Upper lobe of left lung (tissue), 6 donors: Measurements from ENCODE around the gene MC2R. TPM values are rescaled to one million over a fixed set of nuclear protein-coding genes. Genes with fewer than 3 reads are reported as not detected.

Experiments used
- ATAC-seq, 2 donors: fragments of 200-7000 bp; cut with Tn5 transposase; one replicate each; pipeline ENCODE4 v1.9.1; 2022; ENCODE audit warnings: mild to moderate bottlenecking in 2 of 2, moderate library complexity in 2 of 2; ENCODE audit not compliant: low FRiP score in 2 of 2
- DNase-seq, 2 donors: peaks; one replicate each; pipeline ENCODE4 v3.0.0-alpha.2; 2019 to 2020
- H3K27ac ChIP-seq, 4 donors: fragments of 200-600 bp; sonication (generic); one replicate each; pipeline ENCODE4 v1.5.1; 2016 to 2019
- H3K27me3 ChIP-seq, 4 donors: fragments of 200-600 bp; sonication (generic); one replicate each; pipeline ENCODE4 v1.5.1; 2017 to 2019
- H3K36me3 ChIP-seq, 4 donors: fragments of 200-600 bp; sonication (generic); one replicate each; pipeline ENCODE4 v1.5.1; 2016 to 2019
- H3K4me1 ChIP-seq, 4 donors: fragments of 200-600 bp; sonication (generic); one replicate each; pipeline ENCODE4 v1.5.1; 2018 to 2019
- H3K4me3 ChIP-seq, 4 donors: fragments of 200-600 bp; sonication (generic); one replicate each; pipeline ENCODE4 v1.5.1; 2017 to 2019; ENCODE audit warnings: mild to moderate bottlenecking in 2 of 4, moderate library complexity in 1 of 4
- H3K9me3 ChIP-seq, 4 donors: fragments of 200-600 bp; sonication (generic); one replicate each; pipeline ENCODE4 v1.5.1; 2018 to 2019
- EP300 ChIP-seq, 4 donors: sonication (generic); formaldehyde crosslinking; IDR thresholded peaks; one replicate each; pipeline ENCODE4 v1.5.1; 2017; ENCODE audit warnings: antibody characterized with exemption in 4 of 4, control low read depth in 2 of 4
- POLR2A ChIP-seq, 4 donors: fragments of 450-650 bp; IDR thresholded peaks; one replicate each; pipeline ENCODE4 v1.5.1; 2016 to 2017; ENCODE audit warnings: antibody characterized with exemption in 4 of 4, mild to moderate bottlenecking in 2 of 4
- POLR2AphosphoS5 ChIP-seq, 2 donors: sonication (generic); formaldehyde crosslinking; IDR thresholded peaks; one replicate each; pipeline ENCODE4 v1.5.1; 2017; ENCODE audit warnings: antibody characterized with exemption in 2 of 2
- WGBS, 2 donors: methylation state at CpG; one replicate each; pipeline ENCODE4 v1.1.5; 2017 to 2018; 5-methylcytosine and 5-hydroxymethylcytosine counted together
- total RNA-seq, 6 donors: library from RNA; depleted of rRNA in 4 of 6; stranded (reverse); fragments of >200 nt in 4 of 6; gene quantifications; one replicate each; pipeline versions ENCODE4 v1.1.0 to v1.2.1, GENCODE V29; 2016 to 2021
- TF ChIP-seq, protein P1 (sequence below), 6 experiments: fragments of 450-650 bp in 4 of 6; fragments of 200-600 bp in 2 of 6; sonication (generic) in 2 of 6; IDR thresholded peaks; one replicate each; pipeline ENCODE4 v1.5.1; 2016 to 2019; ENCODE audit warnings: antibody characterized with exemption in 6 of 6
- donor health status: DM: no; HTN: no; CAD: no; lungs with moderate emphysema.
- donor health status: DM: no; HTN: yes; CAD: no; lungs with severe emphysema.

MC2R gene
- total RNA-seq, 6 donors from 2014 or later = not detected

DNA sequence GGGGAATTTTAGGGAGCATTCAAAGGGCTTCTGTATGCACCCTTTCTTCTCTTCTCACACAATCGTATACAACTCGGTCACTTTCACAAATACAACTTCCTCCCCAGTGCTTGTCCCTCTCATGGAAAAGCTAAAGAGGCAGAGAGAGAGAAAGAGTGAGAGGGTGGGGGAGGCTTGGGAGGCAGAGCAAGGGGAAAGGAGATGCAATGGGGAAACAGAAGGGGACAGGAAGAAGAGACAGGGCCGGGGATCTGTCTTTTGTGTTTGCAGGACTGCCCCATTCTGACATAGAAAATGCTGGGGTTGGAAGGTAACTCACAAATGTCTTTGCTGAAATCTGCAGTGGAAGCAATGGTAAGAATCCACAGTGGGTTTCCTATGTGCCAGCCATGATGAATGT, 2.1 kb upstream of the MC2R start:
- peaks cover 0 to 6% (median 0%) of the 10 kb centered on the region in 4 donors for H3K4me1 ChIP-seq
- WGBS, 2 donors = 86 to 87% methylated on average over 3 of the region's 3 CpGs
- no peaks in the 10 kb centered on the region for H3K36me3 ChIP-seq
- H3K27me3 ChIP-seq = no peaks in the 10 kb centered on the region
- H3K9me3 ChIP-seq = no peaks in the 10 kb centered on the region
- no peak for DNase-seq
- no peak for ATAC-seq
- H3K27ac ChIP-seq = no peak overlapping the region
- TF ChIP-seq POLR2A (IDR thresholded peaks at IDR 0.05) = no peak
- TF ChIP-seq, protein P1, sequence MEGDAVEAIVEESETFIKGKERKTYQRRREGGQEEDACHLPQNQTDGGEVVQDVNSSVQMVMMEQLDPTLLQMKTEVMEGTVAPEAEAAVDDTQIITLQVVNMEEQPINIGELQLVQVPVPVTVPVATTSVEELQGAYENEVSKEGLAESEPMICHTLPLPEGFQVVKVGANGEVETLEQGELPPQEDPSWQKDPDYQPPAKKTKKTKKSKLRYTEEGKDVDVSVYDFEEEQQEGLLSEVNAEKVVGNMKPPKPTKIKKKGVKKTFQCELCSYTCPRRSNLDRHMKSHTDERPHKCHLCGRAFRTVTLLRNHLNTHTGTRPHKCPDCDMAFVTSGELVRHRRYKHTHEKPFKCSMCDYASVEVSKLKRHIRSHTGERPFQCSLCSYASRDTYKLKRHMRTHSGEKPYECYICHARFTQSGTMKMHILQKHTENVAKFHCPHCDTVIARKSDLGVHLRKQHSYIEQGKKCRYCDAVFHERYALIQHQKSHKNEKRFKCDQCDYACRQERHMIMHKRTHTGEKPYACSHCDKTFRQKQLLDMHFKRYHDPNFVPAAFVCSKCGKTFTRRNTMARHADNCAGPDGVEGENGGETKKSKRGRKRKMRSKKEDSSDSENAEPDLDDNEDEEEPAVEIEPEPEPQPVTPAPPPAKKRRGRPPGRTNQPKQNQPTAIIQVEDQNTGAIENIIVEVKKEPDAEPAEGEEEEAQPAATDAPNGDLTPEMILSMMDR (IDR thresholded peaks at IDR 0.05) = no peak
- no peak for TF ChIP-seq POLR2AphosphoS5 (IDR thresholded peaks at IDR 0.05)
- TF ChIP-seq EP300 (IDR thresholded peaks at IDR 0.05) = no peak
- H3K4me3 ChIP-seq = no peak overlapping the region

DNA sequence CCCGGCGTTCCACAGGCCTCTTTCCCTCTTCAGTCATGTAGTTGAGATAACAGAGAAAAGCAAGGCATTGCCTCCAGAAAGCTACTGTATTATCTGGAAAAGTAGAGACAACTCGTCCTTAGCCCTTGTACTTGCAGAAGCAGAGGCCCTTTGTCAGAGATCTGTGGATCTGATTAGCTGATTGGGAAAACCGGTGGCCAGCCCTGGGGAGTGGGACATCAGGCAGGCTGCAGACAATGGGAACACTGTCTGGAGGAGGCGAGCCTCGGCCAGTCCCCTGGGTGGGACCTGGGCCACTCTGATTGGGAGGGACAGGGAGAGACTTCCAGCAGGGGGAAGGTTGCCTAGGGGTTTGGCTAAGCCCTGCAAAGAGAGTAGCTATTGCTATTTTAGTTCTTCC, 1.2 kb upstream of the MC2R start:
- TF ChIP-seq EP300 (IDR thresholded peaks at IDR 0.05) (no peak), POLR2A (IDR thresholded peaks at IDR 0.05) (no peak), POLR2AphosphoS5 (IDR thresholded peaks at IDR 0.05) (no peak)
- TF ChIP-seq, protein P1 (IDR thresholded peaks at IDR 0.05) = no peak
- Histone ChIP-seq H3K27me3 (no peaks in the 10 kb centered on the region), H3K4me3 (no peak overlapping the region), H3K9me3 (no peaks in the 10 kb centered on the region), H3K36me3 (no peaks in the 10 kb centered on the region), H3K27ac (no peak overlapping the region), H3K4me1 (peaks cover 0 to 6% (median 0%) of the 10 kb centered on the region in 4 donors)
- WGBS, 2 donors = 58 to 60% methylated on average over 6 of the region's 6 CpGs
- ATAC-seq (peak in 1 of 2 donors; percentile 24), DNase-seq (no peak)

DNA sequence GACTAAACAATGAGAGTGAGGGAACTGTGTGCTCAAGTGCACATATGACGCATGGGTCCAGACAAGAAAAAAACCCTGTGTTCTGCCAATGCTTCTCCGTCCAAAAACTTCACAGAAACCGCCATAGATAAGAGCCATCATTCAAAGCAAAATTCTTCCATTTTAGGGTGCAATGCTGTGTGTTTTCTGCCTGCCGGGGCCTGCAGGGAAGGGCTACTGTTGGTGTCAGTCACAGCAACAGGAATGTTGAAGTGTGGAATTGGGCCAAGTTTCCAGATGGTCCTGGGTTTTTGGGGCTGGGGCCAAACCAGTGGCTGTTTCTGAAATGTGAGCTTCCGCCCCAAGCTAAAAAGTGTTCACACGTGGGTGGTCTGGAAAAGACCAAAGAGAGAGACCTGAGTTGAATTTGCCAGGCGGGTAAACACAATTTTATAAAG, 677 bp upstream of the MC2R start:
- no peak for DNase-seq
- TF ChIP-seq POLR2A (IDR thresholded peaks at IDR 0.05) (no peak), EP300 (IDR thresholded peaks at IDR 0.05) (no peak), POLR2AphosphoS5 (IDR thresholded peaks at IDR 0.05) (no peak)
- TF ChIP-seq, protein P1 (IDR thresholded peaks at IDR 0.05) = no peak

DNA sequence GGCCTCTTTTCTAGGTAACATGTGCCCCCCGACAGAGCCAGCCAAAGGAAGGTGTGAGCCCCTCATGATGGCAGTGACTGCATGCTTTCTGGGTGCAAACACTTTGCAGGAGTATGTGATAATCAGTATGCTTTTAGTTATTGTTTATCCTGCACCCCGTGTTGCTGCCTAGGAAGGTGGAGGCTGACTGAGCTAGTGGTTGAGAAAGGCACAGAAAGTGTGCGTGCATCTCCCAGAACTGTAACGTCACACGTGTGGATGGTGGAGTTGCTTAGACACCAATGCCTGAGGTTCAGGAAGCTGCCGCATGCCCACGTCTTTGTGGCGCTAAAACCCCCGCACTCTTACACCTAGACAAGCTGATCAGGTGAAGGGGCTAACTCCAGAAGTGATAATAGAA, 580 bp downstream of the MC2R start:
- TF ChIP-seq POLR2A (IDR thresholded peaks at IDR 0.05) (no peak), POLR2AphosphoS5 (IDR thresholded peaks at IDR 0.05) (no peak), EP300 (IDR thresholded peaks at IDR 0.05) (no peak)
- TF ChIP-seq, protein P1 (IDR thresholded peaks at IDR 0.05) = no peak
- H3K27me3 ChIP-seq = no peaks in the 10 kb centered on the region
- H3K4me1 ChIP-seq = peaks cover 0 to 6% (median 0%) of the 10 kb centered on the region in 4 donors
- H3K27ac ChIP-seq = no peak overlapping the region
- WGBS, 2 donors = 84 to 88% methylated on average over 9 of the region's 9 CpGs
- no peak overlapping the region for H3K4me3 ChIP-seq
- no peaks in the 10 kb centered on the region for H3K9me3 ChIP-seq
- no peak for ATAC-seq
- no peak for DNase-seq
- H3K36me3 ChIP-seq = no peaks in the 10 kb centered on the region

More for the DNA sequence above, 677 bp upstream of the MC2R start:
- Histone ChIP-seq H3K36me3 (no peaks in the 10 kb centered on the region), H3K4me3 (no peak overlapping the region), H3K9me3 (no peaks in the 10 kb centered on the region), H3K27me3 (no peaks in the 10 kb centered on the region), H3K27ac (no peak overlapping the region), H3K4me1 (peaks cover 0 to 6% (median 0%) of the 10 kb centered on the region in 4 donors)
- peak in 1 of 2 donors; percentile 11 for ATAC-seq
- WGBS, 2 donors = 38 to 58% methylated on average over 7 of the region's 7 CpGs

DNA sequence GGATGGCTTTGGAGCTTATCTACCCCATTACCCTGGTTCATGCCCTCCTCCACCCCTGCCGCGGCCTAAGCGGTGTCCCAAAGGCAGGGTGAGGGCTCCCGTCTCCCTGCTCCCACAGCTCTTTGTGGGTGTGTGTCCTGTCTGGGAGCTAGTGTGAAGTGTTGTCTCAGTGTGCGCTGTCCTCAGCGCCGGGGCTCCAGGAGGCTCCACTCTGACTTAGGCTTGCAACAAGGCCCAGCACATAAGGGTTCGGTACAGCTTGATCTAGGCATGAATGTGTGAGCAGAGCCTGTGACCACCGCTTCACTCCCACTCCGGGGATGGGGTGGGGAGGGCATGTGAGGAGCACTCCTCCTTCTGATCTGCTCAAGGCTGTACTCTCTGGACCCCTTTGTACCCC, 1.2 kb downstream of the MC2R start:
- no peak overlapping the region for H3K27ac ChIP-seq
- TF ChIP-seq POLR2A (IDR thresholded peaks at IDR 0.05) (no peak), EP300 (IDR thresholded peaks at IDR 0.05) (no peak), POLR2AphosphoS5 (IDR thresholded peaks at IDR 0.05) (no peak)
- ATAC-seq = peak in 1 of 2 donors; percentile 12
- 94 to 100% methylated on average over 6 to 10 of the region's 10 CpGs for WGBS, 2 donors
- peaks cover 0 to 6% (median 0%) of the 10 kb centered on the region in 4 donors for H3K4me1 ChIP-seq
- no peaks in the 10 kb centered on the region for H3K36me3 ChIP-seq
- H3K4me3 ChIP-seq = no peak overlapping the region
- no peaks in the 10 kb centered on the region for H3K9me3 ChIP-seq
- no peak for DNase-seq
- H3K27me3 ChIP-seq = no peaks in the 10 kb centered on the region
